Panc1 (cell line): ENCODE data around the gene CEP162. TPM values are rescaled to one million over a fixed set of nuclear protein-coding genes. Genes with fewer than 3 reads are reported as not detected.
A peak's percentile ranks its signal among the peaks of the same experiment; 100 is the strongest.

Experiments used
- ATAC-seq: fragments of 200-7000 bp; cut with Tn5 transposase; 2 replicates; pipeline ENCODE4 v1.9.1; 2020; ENCODE audit warnings: mild to moderate bottlenecking, moderate library complexity
- BruUV-seq: library from RNA; stranded (reverse); fragments of 400-500 nt; replicated peaks from 2 replicates; lab custom pipeline; 2021; lab: Mats Ljungman, UMichigan
- CTCF ChIA-PET: fragments of 300-600 bp; sonication (Branson Sonifier 250); formaldehyde crosslinking; loops from one replicate; lab custom pipeline; 2022; ENCODE audit warnings: antibody characterized with exemption; lab: Charles Lee
- POLR2A ChIA-PET: fragments of 300-600 bp; sonication (Branson Sonifier 250); formaldehyde crosslinking; loops from one replicate; lab custom pipeline; 2022; ENCODE audit warnings: antibody characterized with exemption; lab: Charles Lee
- DNase-seq: peaks from one replicate; pipeline ENCODE4 v3.0.0-alpha.2; 2010; ENCODE audit warnings: low read depth, low spot score
- H3K27ac ChIP-seq: 2 replicates; pipeline ENCODE4 v1.5.1; 2011; ENCODE audit warnings: mild to moderate bottlenecking, low read length, inconsistent platforms
- H3K27me3 ChIP-seq: fragments of 200-500 bp; sonication (Bioruptor generic); 2 replicates; pipeline ENCODE4 v1.6.0; 2014; ENCODE audit warnings: low read length, inconsistent platforms; ENCODE audit not compliant: control insufficient read depth, insufficient read depth
- H3K36me3 ChIP-seq: fragments of 200-500 bp; sonication (Bioruptor generic); 2 replicates; pipeline ENCODE4 v1.5.1; 2014; ENCODE audit warnings: inconsistent platforms, mild to moderate bottlenecking, low read length, moderate library complexity; ENCODE audit not compliant: control insufficient read depth, insufficient read depth
- H3K4me1 ChIP-seq: 2 replicates; pipeline ENCODE4 v1.5.1; 2011; ENCODE audit warnings: inconsistent platforms, mild to moderate bottlenecking, low read length, moderate library complexity; ENCODE audit not compliant: control insufficient read depth, insufficient read depth
- H3K4me3 ChIP-seq, 2 experiments: 2 replicates each; pipeline ENCODE4 v1.5.1; 2011 to 2012; ENCODE audit warnings: low read depth in 2 of 2, low read length in 2 of 2, mild to moderate bottlenecking in 2 of 2, inconsistent platforms in 1 of 2, moderate library complexity in 1 of 2
- H3K9me3 ChIP-seq: fragments of 200-500 bp; sonication (Bioruptor generic); 2 replicates; pipeline ENCODE4 v1.5.1; 2014; ENCODE audit warnings: low read depth, mild to moderate bottlenecking, inconsistent platforms, low read length, moderate library complexity; ENCODE audit not compliant: control insufficient read depth, insufficient read depth
- CTCF ChIP-seq: fragments of 450-650 bp; IDR thresholded peaks from 2 replicates; pipeline ENCODE4 v1.5.1; 2017; ENCODE audit warnings: mild to moderate bottlenecking
- POLR2AphosphoS5 ChIP-seq: IDR thresholded peaks from 2 replicates; pipeline ENCODE4 v1.6.1; 2012; ENCODE audit warnings: mild to moderate bottlenecking, low read depth, low read length, moderate library complexity
- REST ChIP-seq, 2 experiments: IDR thresholded peaks; 2 replicates each; pipeline ENCODE4 v1.6.1; 2011 to 2012; ENCODE audit warnings: low read depth in 2 of 2, control low read depth in 1 of 2, low read length in 1 of 2, mild to moderate bottlenecking in 1 of 2, moderate library complexity in 1 of 2; ENCODE audit not compliant: insufficient read depth in 1 of 2
- SIN3A ChIP-seq: IDR thresholded peaks from 2 replicates; pipeline ENCODE4 v1.6.1; 2012; ENCODE audit warnings: low read depth, mild to moderate bottlenecking, low read length, moderate library complexity, borderline replicate concordance; ENCODE audit not compliant: insufficient read depth
- TCF7L2 ChIP-seq: IDR thresholded peaks from 2 replicates; pipeline ENCODE4 v1.6.1; 2011; ENCODE audit warnings: mild to moderate bottlenecking, low read depth, low read length, inconsistent platforms
- in situ Hi-C: cut with HindIII; loops from 2 replicates; pipeline ENCODE4 v1.10.0; 2016; ENCODE audit warnings: low sequenced_read_pairs, low pct_unique_long_range_greater_than_20kb
- intact Hi-C: fragments of 100-400 bp; cut with micrococcal nuclease; formaldehyde crosslinking; loops from one replicate; pipeline ENCODE4 v1.10.0; 2022; ENCODE audit not compliant: unreplicated experiment
- total RNA-seq: library from RNA; stranded (reverse); gene quantifications from one replicate; pipeline ENCODE4 v1.2.1, GENCODE V29; 2021; ENCODE audit not compliant: unreplicated experiment

Gene CEP162
- total RNA-seq, 1 experiment from 2014 or later, result 5.3 TPM

GRCh38 chr6:84263557-84263956, 36.1 kb upstream of the CEP162 start:
- Histone ChIP-seq H3K27me3 (no peaks in the 10 kb centered on the region), H3K36me3 (no peaks in the 10 kb centered on the region), H3K27ac (no peak overlapping the region), H3K9me3 (no peaks in the 10 kb centered on the region), H3K4me3 (no peak overlapping the region), H3K4me1 (no peaks in the 10 kb centered on the region)
- intact Hi-C loops, result no loop called here
- peak; percentile 31; the same call in 1 of the 2 replicates for TF ChIP-seq TCF7L2
- TF ChIP-seq POLR2AphosphoS5, result no peak
- ChIA-PET CTCF (no interaction called here), POLR2A (no interaction called here)
- no peak for ATAC-seq
- no peak for DNase-seq
- in situ Hi-C loops, result no loop called here
- no TSS peak for BruUV-seq

- in situ Hi-C loops, result no loop called here
- CTCF ChIA-PET, result no interaction called here
- POLR2A ChIA-PET, result no interaction called here
Measured at GRCh38 chr6:84260926-84261325, 33.5 kb upstream of the CEP162 start.

More at GRCh38 chr6:84260926-84261325, 33.5 kb upstream of the CEP162 start:
- no peak for ATAC-seq
- Histone ChIP-seq H3K4me3 (no peak overlapping the region), H3K27ac (no peak overlapping the region), H3K4me1 (no peaks in the 10 kb centered on the region), H3K9me3 (no peaks in the 10 kb centered on the region), H3K27me3 (no peaks in the 10 kb centered on the region), H3K36me3 (no peaks in the 10 kb centered on the region)
- no peak for DNase-seq
- TF ChIP-seq TCF7L2 (no peak), REST (IDR thresholded peaks at IDR 0.05; ENCODE audit: insufficient read depth in 1 of 2, low read depth in 2 of 2, low read length in 1 of 2) (no peak), SIN3A (no peak), CTCF (no peak), POLR2AphosphoS5 (no peak)
- no TSS peak for BruUV-seq
- intact Hi-C loops, result no loop called here
